K562 (cell line): ENCODE results near the gene NFS1. TPM values are rescaled to one million over a fixed set of nuclear protein-coding genes. Genes with fewer than 3 reads are reported as not detected.

Source experiments
- E2F8 ChIP-seq: fragments of 450-650 bp; IDR thresholded peaks from 2 replicates; pipeline ENCODE4 v1.7.1; 2018; ENCODE audit warnings: mild to moderate bottlenecking, low read depth; ENCODE audit not compliant: partially characterized antibody
- ELF4 ChIP-seq: fragments of 450-650 bp; formaldehyde crosslinking; IDR thresholded peaks from 2 replicates; pipeline ENCODE4 v1.4.0; 2022; ENCODE audit warnings: missing genetic modification characterization
- ETV5 ChIP-seq: sonication (generic); formaldehyde crosslinking; IDR thresholded peaks from 2 replicates; pipeline ENCODE4 v1.4.0; 2020; ENCODE audit warnings: low read depth, mild to moderate bottlenecking, missing genetic modification reagents
- GTF2B ChIP-seq: IDR thresholded peaks from 2 replicates; pipeline ENCODE4 v1.6.1; 2011; ENCODE audit not compliant: insufficient read length; ENCODE audit errors: extremely low read depth
- GTF2E2 ChIP-seq: fragments of 200-800 bp; sonication (Bioruptor generic); IDR thresholded peaks from 2 replicates; pipeline ENCODE4 v1.6.1; 2016; ENCODE audit warnings: missing genetic modification characterization, missing compliant biosample characterization
- KHSRP ChIP-seq: fragments of 450-650 bp; IDR thresholded peaks from 2 replicates; pipeline ENCODE4 v1.6.1; 2017
- MAZ ChIP-seq, 2 experiments: fragments of 450-650 bp in 1 of 2; sonication (generic) in 1 of 2; formaldehyde crosslinking; IDR thresholded peaks in 1 of 2; conservative IDR thresholded peaks in 1 of 2; 2 replicates each; pipeline versions ENCODE4 v1.4.0 to v1.5.0; 2020; ENCODE audit warnings: mild to moderate bottlenecking in 1 of 2, missing genetic modification reagents in 1 of 2
- NELFE ChIP-seq: IDR thresholded peaks from 2 replicates; pipeline ENCODE4 v1.6.1; 2011; ENCODE audit warnings: mild to moderate bottlenecking; ENCODE audit not compliant: insufficient read depth, insufficient read length
- NFE2 ChIP-seq: IDR thresholded peaks from 2 replicates; pipeline ENCODE4 v1.6.1; 2014; ENCODE audit warnings: antibody characterized with exemption, low read depth
- SP2 ChIP-seq: IDR thresholded peaks from 2 replicates; pipeline ENCODE4 v1.6.1; 2011; ENCODE audit warnings: mild to moderate bottlenecking, low read depth, low read length, moderate library complexity; ENCODE audit not compliant: poor library complexity, severe bottlenecking; ENCODE audit errors: extremely low read depth
- TCF7 ChIP-seq: sonication (generic); IDR thresholded peaks from 2 replicates; pipeline ENCODE4 v1.6.1; 2016; ENCODE audit warnings: antibody characterized with exemption, borderline replicate concordance
- TGIF2 ChIP-seq: sonication (generic); formaldehyde crosslinking; IDR thresholded peaks from 2 replicates; pipeline ENCODE4 v1.8.1; 2022; ENCODE audit warnings: mild to moderate bottlenecking, missing genetic modification reagents, moderate library complexity
- ZNF324 ChIP-seq: fragments of 250-450 bp; sonication (Bioruptor Pico); IDR thresholded peaks from 2 replicates; pipeline ENCODE4 v1.4.0; 2020; ENCODE audit warnings: mild to moderate bottlenecking
- ZNF586 ChIP-seq: fragments of 450-650 bp; formaldehyde crosslinking; conservative IDR thresholded peaks from 2 replicates; pipeline ENCODE4 v1.4.0; 2020; ENCODE audit warnings: mild to moderate bottlenecking, moderate library complexity
- ZNF707 ChIP-seq: fragments of 250-450 bp; sonication (Bioruptor Pico); conservative IDR thresholded peaks from 2 replicates; pipeline ENCODE4 v1.8.0; 2022; ENCODE audit warnings: inconsistent platforms, mild to moderate bottlenecking, moderate library complexity
- ZNF830 ChIP-seq: fragments of 250-450 bp; sonication (Bioruptor Pico); IDR thresholded peaks from 2 replicates; pipeline ENCODE4 v1.5.0; 2021; ENCODE audit warnings: mild to moderate bottlenecking
- polyA plus RNA-seq, 8 experiments: library from polyadenylated mRNA; depleted of rRNA in 4 of 8; stranded (reverse) in 5 of 8; unstranded in 3 of 8; fragments of >200 nt; fragmentation: Nextera tagmentation in 2 of 8; fragmentation: Illumina TruSeq in 1 of 8; extraction: Ambion mirVana in 2 of 8; extraction: Trizol in 1 of 8; gene quantifications; 2 replicates each; pipeline versions ENCODE4 v1.2.1 to v1.2.3, GENCODE V29; 2011 to 2014; ENCODE audit warnings: inconsistent platforms in 1 of 8, missing spikeins in 1 of 8
- total RNA-seq, 7 experiments: library from RNA; depleted of rRNA in 6 of 7; stranded (reverse); fragments of >200 nt in 6 of 7; fragmentation: Illumina TruSeq in 2 of 7; extraction: Trizol in 2 of 7; gene quantifications; 2 replicates each; pipeline versions ENCODE4 v1.2.1 to v1.2.3, GENCODE V29; 2011 to 2021; ENCODE audit warnings: low replicate concordance in 1 of 7

NFS1 gene
- total and polyA plus RNA-seq, 9 of the 15 experiments (the other 6 are each of a cell fraction or from before 2014, with no cell fraction given) = 11.5 to 84.8 (median 47.1) TPM

- TF ChIP-seq NFE2 (no peak), E2F8 (no peak), ZNF707 (CRISPR knock-in tag) (no peak), ELF4 (peak; percentile 71; the same call in 1 of the 2 replicates), TGIF2 (no peak), NELFE (no peak), ZNF586 (no peak), SP2 (no peak), TCF7 (peak; percentile 54; the same call in 1 of the 2 replicates), ZNF830 (CRISPR knock-in tag) (no peak), KHSRP (no peak), ETV5 (peak; percentile 30), ZNF324 (CRISPR knock-in tag) (no peak), MAZ (CRISPR knock-in tag; conservative IDR thresholded peaks at IDR 0.05 in 1 of 2, IDR thresholded peaks at IDR 0.05 in 1 of 2) (peak; percentile 73 to 92), GTF2E2 (tag) (peak; percentile 98), GTF2B (peak; percentile 42)
Observed at GRCh38 chr20:35664466-35665206, 34.5 kb downstream of the NFS1 start, which contains the start of the genes CPNE1 and RBM12 (continued).
